ENCODE results near the gene SLC26A5.

- no peak for TF ChIP-seq CTCF (IDR thresholded peaks at IDR 0.05)
- TF ChIP-seq POLR2A (IDR thresholded peaks at IDR 0.05): no peak
Observed at GRCh38 chr7:103379270-103379975, 66.6 kb downstream of the SLC26A5 start.
